GM19193 (cell line): Measurements from ENCODE around the gene PIWIL1.

Source experiments
- POLR2A ChIP-seq: IDR thresholded peaks from 4 replicates; pipeline ENCODE4 v1.6.1; 2011; ENCODE audit not compliant: insufficient read depth, insufficient read length; ENCODE audit errors: extremely low read depth

Gene PIWIL1

DNA sequence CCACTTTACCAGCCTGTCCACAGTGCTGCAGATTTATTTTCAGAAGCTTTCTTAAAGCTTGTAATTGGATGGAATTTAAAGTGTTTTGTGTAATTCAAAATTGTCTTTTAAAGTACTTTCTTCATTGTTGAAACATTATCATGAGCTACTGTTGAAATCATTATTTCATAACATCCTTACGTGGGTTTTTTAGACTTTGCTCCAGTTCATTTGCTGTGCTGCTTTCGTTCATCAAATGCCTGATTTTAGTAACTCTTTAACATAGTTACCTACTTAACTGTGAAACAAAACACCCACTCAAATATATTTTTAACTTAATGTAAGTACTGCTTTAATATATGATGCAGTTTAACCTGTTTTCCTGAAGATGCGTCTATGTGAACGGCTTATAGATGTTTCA, 47.5 kb downstream of the PIWIL1 start:
- TF ChIP-seq POLR2A, result no peak

DNA sequence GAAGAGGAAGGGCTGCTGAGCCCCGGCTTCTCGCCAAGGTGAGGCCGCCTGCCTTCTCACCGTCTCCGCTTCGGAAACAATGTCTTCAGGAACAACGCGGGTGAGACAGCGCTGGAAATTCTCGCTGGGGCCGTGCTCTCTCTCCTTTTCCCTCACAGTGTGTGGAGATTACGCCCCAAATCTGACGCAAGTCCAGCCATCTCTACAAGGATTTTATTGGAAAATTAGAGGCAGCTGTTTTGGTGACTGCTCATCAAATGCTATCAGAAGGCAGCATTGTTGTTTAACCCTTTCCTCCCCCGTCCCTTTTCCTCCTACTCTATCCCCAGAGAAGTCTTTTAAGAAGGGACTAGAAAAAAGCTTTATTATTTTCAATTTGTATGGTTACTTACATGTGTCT, 53.5 kb downstream of the PIWIL1 start:
- no peak for TF ChIP-seq POLR2A

DNA sequence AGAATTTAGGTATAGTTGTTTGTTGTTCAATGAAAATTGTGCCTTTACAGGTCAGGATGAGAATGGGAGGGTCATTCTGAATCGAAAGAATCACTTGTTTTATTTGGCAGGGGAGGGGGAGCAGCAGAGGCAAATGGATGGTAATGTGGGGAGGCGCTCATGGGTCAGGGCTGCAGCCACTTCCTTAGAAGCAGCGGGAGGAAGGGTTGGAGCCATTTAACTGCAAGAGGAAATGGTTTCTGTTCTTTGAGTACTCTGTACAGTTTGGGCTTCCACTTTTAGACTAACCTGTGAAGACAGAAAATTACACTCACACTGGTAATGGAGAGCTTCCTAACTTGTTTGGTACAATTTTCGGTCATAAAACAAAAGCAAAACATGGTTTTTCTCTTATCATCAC, 57.2 kb downstream of the PIWIL1 start:
- no peak for TF ChIP-seq POLR2A

DNA sequence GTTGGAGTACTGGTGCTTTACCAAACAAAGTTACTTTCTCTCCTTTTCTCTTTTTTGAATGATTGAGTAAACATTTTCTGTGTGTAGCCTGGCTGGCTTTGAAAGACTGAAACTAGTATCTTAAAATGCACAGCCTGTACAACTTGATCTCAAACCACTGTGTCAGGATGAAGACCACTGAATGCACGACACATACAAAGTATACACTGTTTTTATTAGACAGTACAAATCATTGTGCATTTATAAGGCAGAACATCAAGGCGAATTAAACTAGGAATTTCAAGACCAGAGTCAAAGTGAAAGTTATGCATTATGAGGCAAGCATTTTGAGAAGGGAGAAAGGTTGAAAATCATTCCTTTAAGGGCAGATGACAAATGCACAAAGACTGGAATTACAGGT, 59.0 kb downstream of the PIWIL1 start:
- no peak for TF ChIP-seq POLR2A

DNA sequence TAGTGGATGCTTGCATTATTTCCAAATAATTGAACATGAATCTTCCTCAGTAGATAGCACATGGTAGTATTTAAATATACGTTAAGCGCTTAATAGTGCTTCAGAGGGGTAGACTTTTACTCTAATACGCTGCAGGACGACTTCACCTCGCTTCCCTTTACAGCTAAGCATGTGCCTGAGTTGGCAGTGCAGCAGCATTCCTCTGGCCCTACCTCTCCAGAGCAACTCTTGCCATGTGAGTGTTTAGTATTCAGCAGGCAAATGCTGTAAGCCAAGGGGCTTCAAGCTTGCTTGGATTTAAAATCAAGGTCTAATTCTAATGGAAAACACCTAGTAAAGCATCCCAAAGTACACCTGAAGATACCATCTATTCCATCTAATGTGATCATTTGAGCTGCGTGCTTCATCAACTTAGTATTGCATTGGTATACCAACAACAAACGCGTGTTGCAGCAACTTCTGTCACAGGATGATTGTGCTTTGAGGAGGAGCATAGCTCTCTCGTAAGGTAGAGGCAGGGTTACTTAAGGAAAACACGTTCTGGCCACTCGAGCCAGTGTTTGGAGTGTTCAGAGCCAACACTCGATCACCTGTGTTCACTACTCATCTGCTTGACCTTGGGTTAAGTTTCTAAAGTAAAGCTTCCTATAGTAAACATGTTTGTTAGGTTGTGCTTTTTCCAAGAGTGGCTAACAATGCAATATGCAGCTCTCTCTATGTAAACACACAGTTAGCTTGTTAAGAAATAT, 60.6 kb downstream of the PIWIL1 start:
- TF ChIP-seq POLR2A, result no peak

DNA sequence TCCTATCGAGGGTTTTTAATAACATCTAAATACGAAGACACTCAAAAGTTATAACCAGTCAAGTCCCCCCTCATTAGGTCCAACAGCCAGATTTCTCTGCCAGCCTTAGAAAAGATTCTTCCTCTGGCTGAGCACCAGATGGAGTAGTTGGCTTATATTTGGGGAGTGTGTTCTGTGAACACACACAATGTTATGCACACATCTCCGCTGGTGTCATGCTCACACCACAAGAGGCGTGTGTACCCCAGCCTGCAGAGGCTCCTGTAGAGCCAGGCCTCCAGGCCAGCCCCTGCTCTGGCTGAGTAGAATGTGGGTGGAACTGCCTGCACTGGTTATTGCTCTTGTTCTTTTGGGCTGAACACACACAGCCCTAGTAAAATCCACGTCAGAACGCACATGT, 64.0 kb downstream of the PIWIL1 start:
- TF ChIP-seq POLR2A, result no peak

DNA sequence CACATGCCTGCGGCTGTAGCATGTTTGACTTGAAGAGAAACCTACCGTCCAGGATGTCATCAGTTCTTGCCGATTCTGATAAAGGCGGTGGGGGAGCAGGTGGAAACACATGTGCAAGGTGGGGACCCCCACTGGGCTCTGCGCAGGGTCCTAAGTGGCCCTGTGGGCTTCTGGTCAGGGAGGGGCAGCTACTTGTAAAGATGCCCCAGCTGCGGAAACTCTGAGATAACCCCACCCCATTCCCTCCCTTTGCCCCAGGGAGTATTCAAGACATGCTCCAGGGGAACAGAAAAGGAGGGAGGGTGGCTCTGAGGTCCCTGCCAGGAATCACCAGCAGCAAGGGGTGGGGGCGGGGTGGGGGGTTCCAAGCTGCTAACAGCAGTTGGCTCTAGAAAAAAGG, 67.6 kb downstream of the PIWIL1 start:
- no peak for TF ChIP-seq POLR2A

DNA sequence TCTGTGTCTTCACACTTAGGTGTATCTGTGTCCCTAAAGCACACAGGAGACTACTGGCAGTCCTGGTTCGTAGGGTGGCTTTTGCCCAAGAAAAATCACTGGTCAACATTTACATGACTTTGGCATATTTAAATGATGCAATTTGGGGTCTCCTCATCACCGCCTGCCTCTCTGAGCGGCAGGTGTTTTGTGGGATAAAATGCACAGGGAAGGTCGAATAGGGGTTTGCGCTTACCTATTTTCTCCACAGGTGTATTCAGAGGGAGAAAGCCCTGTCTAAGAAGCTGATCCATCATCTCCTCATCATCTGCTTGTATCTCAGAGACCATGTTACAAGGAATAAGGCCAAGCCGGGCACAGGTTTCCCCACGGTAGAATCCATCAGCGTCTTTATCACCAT, 74.7 kb downstream of the PIWIL1 start:
- no peak for TF ChIP-seq POLR2A

DNA sequence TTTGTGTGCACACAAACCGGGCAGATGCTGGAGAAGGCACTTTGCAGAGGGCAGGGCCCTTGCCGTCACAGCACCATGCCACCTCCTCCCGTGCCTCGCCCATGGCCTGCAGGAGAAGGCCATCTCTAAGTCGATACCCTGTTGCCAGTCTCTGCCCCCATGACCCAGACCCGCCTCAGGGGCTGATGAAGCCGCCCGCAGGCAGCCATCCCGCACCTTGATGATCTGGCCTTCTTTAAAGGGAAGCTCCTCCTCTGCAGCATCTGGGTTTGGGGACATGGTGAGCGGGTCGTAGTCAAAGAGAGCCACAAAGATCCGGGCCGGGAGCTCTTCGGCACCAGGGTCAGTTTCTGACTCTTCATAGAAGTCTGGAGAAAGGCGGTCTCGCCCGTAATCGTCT, 76.2 kb downstream of the PIWIL1 start:
- no peak for TF ChIP-seq POLR2A

DNA sequence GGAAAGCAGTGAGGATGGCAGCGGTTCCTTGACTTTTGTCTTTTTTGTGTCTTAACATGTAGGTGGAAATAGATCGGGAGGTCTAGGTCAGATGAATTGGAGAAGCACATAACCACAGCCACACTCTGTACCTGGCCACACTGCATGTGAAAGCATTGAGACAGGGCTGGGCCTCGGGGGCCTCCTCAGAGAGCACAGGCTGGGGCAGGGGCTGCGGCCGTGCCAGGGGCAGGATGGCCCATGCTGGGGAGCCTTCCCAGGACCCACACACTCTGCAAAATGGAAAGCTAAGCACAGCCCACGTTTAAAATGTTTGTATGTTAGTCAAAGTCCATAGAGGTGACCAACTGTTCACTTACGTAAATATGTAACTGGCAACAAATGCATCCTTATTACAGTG, 76.7 kb downstream of the PIWIL1 start:
- TF ChIP-seq POLR2A, result no peak

DNA sequence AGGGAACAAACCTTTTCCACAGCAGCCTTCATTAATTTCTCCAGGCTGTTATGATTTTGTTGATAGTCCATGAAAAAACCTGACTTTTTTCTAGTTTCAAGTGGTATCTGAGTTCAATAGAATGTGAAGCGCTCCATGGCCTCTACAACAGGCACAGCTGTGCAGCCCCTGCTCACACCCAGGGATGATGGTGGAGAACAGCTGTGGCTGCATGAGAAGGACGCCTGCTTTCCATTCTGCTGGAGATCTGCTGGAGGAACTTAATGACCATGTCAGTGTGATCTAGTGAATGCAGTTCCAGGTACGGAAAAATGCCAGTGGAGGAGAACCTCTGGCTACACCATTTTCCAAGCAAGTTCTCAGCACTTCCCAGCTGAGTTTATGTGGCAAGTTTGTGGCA, 80.6 kb downstream of the PIWIL1 start:
- no peak for TF ChIP-seq POLR2A

DNA sequence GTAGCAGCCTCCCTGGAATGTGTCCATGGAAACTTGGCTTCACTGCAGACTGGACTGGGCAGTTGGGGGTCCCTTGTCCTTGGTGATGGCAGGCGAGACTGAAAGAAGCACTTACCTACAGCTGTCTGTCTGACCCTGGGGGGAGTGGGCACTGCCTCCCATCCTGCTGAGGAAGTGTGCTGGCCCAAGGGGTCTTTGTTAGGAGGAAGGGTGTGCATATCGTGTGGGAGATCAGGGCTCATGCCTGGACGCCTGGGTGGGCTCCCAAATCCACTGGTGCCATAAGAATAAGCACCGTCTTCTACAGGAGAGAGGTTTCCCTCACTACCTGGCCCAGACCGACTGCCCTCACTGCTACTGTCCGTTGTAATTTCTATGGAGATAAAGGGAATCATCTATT, 81.4 kb downstream of the PIWIL1 start:
- TF ChIP-seq POLR2A, result no peak

DNA sequence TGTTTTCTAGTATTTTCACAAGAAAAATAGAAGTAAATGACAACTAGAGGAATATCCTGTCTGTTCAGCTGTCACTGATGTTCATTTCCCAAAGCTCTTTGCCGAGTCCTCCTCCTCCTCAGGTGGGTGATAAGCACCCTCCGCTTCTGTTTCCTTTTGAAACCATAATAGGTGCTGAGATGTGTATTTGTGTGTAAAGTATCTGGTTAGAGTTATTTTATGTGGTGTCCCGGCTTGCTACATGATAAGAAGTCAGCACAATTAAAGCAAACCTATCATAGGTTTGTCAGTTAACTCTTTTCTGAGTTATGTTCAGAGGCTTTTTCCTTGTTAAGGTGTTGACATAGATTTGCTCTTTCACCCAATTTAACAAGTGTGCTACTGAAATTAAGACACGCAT, 82.4 kb downstream of the PIWIL1 start:
- no peak for TF ChIP-seq POLR2A

DNA sequence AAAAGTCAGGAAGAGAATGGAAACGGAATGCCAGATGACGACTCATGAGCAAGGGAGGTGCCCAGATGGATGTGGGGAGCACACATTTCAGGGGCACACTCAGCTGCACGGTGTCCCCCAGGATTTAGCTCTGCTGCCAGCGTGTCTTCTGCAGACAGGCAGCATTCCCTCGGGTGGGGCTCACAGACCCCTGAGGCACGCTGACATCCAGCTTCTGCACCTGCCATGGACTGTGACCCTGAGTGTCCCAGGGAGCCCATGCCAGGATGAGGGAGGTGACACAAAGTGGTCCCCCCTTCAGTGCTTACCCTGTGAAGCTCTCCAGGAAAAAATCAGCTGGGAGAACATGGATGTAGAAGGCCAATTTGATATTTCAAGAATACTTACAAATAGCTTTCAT, 84.2 kb downstream of the PIWIL1 start:
- no peak for TF ChIP-seq POLR2A
